ENCODE data around the gene SMC2. TPM values are rescaled to one million over a fixed set of nuclear protein-coding genes. Genes with fewer than 3 reads are reported as not detected.

Gene SMC2
- 16.5 to 29.7 TPM (median 21.8 TPM) in 5 replicates for total RNA-seq (2022; extraction: Qiagen RNA extraction)

DNA sequence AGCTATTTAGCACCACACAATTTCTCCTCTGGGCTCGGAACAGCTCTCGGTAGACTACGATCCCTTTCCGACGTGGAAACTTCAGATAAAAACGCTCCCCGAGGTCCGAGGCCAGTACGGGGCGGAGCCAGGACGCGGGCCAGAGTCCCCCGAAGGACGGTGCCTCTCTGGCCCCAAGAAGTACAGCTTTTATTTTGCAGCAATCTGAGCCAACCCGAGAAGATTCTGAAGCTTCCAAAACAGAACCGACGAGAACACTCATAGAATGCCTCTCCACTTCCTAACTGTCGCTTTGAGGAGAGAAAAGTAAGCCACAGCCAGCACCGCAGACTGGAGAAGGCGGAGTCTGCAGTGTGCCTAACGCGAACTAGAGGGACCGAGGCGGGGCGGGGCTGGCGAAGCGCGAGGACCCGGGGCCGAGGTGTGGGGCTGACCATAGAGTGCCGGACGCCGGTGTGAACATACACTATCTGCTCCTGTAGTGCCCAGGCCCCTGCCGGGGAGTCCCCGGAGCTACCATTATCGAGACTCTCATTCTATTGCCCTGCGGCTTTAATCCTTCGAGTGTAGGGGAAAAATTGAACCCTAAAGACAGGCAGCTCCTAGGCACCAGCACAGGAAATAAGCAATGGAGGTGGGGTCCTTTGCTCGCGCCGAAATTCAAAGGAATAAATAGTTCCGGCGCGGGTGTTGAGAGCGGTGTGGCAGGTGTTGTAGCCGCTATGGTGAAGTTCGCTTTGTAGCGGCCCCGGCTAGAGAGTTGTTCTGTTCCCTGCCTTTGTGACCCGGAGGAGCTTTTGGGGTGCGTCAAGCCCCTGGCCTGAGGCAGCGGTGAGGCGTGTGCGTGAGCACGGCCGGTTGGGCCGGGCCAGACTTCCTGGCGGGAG lies at the start of gene SMC2:
Gene SMC2, plus strand, starts transcription at position 663 of the 887 bp plus-strand sequence. CDS start 1,076 bp downstream, outside the sequence.

